Prostate gland (tissue), 2 donors: ENCODE results near the gene MOCS1. TPM values are rescaled to one million over a fixed set of nuclear protein-coding genes. Genes with fewer than 3 reads are reported as not detected.

ENCODE experiments used
- DNase-seq: peaks from one replicate; pipeline ENCODE4 v3.0.0-alpha.2; 2019; ENCODE audit warnings: low spot score
- H3K27ac ChIP-seq, 2 donors: fragments of 200-600 bp; sonication (generic); 2 replicates each; pipeline ENCODE4 v1.5.1; 2017 to 2019
- H3K27me3 ChIP-seq: fragments of 200-600 bp; sonication (generic); replicated peaks from 2 replicates; pipeline ENCODE4 v1.5.1; 2019; ENCODE audit not compliant: insufficient read depth
- H3K36me3 ChIP-seq, 2 donors: fragments of 200-600 bp; sonication (generic); 1 replicate in 1 of 2; 2 replicates in 1 of 2; pipeline versions ENCODE4 v1.5.1 to v1.8.1; 2017 to 2019
- H3K4me1 ChIP-seq: fragments of 200-600 bp; sonication (generic); replicated peaks from 2 replicates; pipeline ENCODE4 v1.5.1; 2019
- H3K4me3 ChIP-seq, 2 donors: fragments of 200-600 bp; sonication (generic); 2 replicates each; pipeline ENCODE4 v1.5.1; 2017 to 2019
- H3K9me3 ChIP-seq: fragments of 200-600 bp; sonication (generic); 2 replicates; pipeline ENCODE4 v1.5.1; 2017
- CTCF ChIP-seq, 4 experiments: fragments of 200-600 bp in 2 of 4; fragments of 450-650 bp in 2 of 4; sonication (generic) in 2 of 4; IDR thresholded peaks; 1 replicate in 3 of 4; 2 replicates in 1 of 4; pipeline ENCODE4 v1.5.1; 2016 to 2019; ENCODE audit warnings: antibody characterized with exemption in 4 of 4, mild to moderate bottlenecking in 2 of 4, moderate library complexity in 2 of 4
- POLR2A ChIP-seq: fragments of 450-650 bp; IDR thresholded peaks from one replicate; pipeline ENCODE4 v1.6.1; 2016; ENCODE audit warnings: antibody characterized with exemption, mild to moderate bottlenecking
- POLR2AphosphoS5 ChIP-seq: sonication (generic); formaldehyde crosslinking; IDR thresholded peaks from one replicate; pipeline ENCODE4 v1.6.1; 2017; ENCODE audit warnings: antibody characterized with exemption
- WGBS: methylation state at CpG from one replicate; pipeline ENCODE4 v1.1.5; 2018; 5-methylcytosine and 5-hydroxymethylcytosine counted together
- intact Hi-C: fragments of 100-400 bp; cut with DNase I; formaldehyde crosslinking; loops from one replicate; pipeline ENCODE4 v1.14.2; 2022
- total RNA-seq, 2 donors: library from RNA; depleted of rRNA; stranded (reverse); fragments of >200 nt; gene quantifications; one replicate each; pipeline ENCODE4 v1.1.0, GENCODE V29; 2016

MOCS1 gene
- total RNA-seq, 2 donors from 2014 or later: 7.2 to 19.8 TPM

DNA sequence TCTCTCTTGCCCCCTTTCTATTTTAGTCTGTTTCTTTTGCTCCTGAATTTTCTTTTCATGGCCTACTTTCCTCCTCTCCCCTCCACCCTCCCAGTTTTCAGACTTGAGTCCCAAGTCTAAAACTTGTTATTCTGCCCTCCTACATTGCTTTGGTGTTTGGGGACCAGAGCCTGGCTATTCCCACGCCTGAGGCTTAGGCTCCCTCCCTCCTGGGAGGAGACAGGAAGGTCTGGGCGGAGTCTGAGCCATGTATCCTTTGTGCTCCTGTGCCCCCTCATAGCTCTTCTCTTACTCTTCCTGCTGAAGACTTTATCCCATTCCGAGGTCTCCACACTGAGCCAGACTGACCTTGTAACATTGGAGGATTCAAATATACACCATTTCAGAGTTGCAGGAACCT, 72.6 kb downstream of the MOCS1 start:
- intact Hi-C loops: no loop called here
- no peaks in the 10 kb centered on the region for H3K36me3 ChIP-seq
- no peak overlapping the region for H3K4me3 ChIP-seq
- 85% methylated on average over 3 of the region's 3 CpGs for WGBS
- no peaks in the 10 kb centered on the region for H3K9me3 ChIP-seq
- H3K4me1 ChIP-seq: no peaks in the 10 kb centered on the region
- no peak for TF ChIP-seq POLR2A
- no peak for TF ChIP-seq CTCF (IDR thresholded peaks at IDR 0.05)
- TF ChIP-seq POLR2AphosphoS5: no peak
- no peak for DNase-seq
- H3K27me3 ChIP-seq: no peaks in the 10 kb centered on the region
- H3K27ac ChIP-seq: no peak overlapping the region

DNA sequence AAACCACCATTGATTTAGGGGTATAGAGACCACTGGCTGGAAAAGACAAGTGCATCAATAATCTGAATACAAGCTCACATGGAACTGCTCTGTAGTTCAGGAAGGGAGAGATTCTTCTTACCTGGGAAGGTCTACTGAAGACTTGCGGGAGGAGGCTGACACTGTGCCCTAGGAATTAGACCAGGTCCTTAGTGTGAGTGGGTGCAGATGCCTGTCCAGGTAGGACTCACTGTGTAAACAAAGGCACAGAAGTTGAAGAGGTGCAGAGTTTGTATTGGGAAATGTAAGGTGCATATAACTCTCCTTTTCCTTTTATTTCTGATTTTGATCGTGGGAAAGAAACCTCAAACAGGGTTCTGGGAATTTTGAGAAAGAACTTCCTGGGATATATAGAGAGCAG, 75.2 kb downstream of the MOCS1 start:
- 91% methylated on average over 2 of the region's 2 CpGs for WGBS
- H3K4me3 ChIP-seq: no peak overlapping the region
- DNase-seq: no peak
- H3K36me3 ChIP-seq: no peaks in the 10 kb centered on the region
- no peaks in the 10 kb centered on the region for H3K27me3 ChIP-seq
- H3K27ac ChIP-seq: no peak overlapping the region
- no peaks in the 10 kb centered on the region for H3K4me1 ChIP-seq
- no peak for TF ChIP-seq CTCF (IDR thresholded peaks at IDR 0.05)
- no peak for TF ChIP-seq POLR2A
- TF ChIP-seq POLR2AphosphoS5: no peak
- no peaks in the 10 kb centered on the region for H3K9me3 ChIP-seq
- intact Hi-C loops: loop anchor here (10.0 kb wide), 1 partner anchor 526 kb away; no protein-coding TSS in a partner anchor

- DNase-seq: no peak
- TF ChIP-seq POLR2AphosphoS5: no peak
- no peak for TF ChIP-seq POLR2A
- no peak for TF ChIP-seq CTCF (IDR thresholded peaks at IDR 0.05)
- H3K4me1 ChIP-seq: no peaks in the 10 kb centered on the region
- H3K36me3 ChIP-seq: no peaks in the 10 kb centered on the region
- H3K27ac ChIP-seq: no peak overlapping the region
- H3K4me3 ChIP-seq: no peak overlapping the region
- no peaks in the 10 kb centered on the region for H3K27me3 ChIP-seq
- H3K9me3 ChIP-seq: no peaks in the 10 kb centered on the region
- intact Hi-C loops: loop anchor here (10.0 kb wide), 1 partner anchor 529 kb away; no protein-coding TSS in a partner anchor
- WGBS: 80% methylated on average over 7 of the region's 7 CpGs
Measured at GRCh38 chr6:39855356-39855995, 78.8 kb downstream of the MOCS1 start.

Other genes starting within 250 kb of the MOCS1 start
- gene KIF6, start 209.1 kb downstream of the MOCS1 start, total RNA-seq: under 1 TPM; 0.09 to 0.97 TPM
- 10 to 100 TPM in 1 of 2 donors, 1 to 10 TPM in 1; 4.7 to 41.3 TPM for gene DAAM2, start 142.1 kb downstream of the MOCS1 start, total RNA-seq